Lower leg skin (tissue), 4 donors: ENCODE data around the gene VCX3A. TPM values are rescaled to one million over a fixed set of nuclear protein-coding genes. Genes with fewer than 3 reads are reported as not detected.

Experiments
- DNase-seq, 2 donors: peaks; one replicate each; pipeline ENCODE4 v3.0.0-alpha.2; 2019; ENCODE audit warnings: low spot score in 2 of 2
- H3K4me3 ChIP-seq: fragments of 200-600 bp; sonication (generic); 2 replicates; pipeline ENCODE4 v1.5.1; 2017; ENCODE audit warnings: mild to moderate bottlenecking, low read depth; ENCODE audit not compliant: poor library complexity, severe bottlenecking
- CTCF ChIP-seq, 3 donors: fragments of 450-650 bp; IDR thresholded peaks; one replicate each; pipeline ENCODE4 v1.5.1; 2016; ENCODE audit warnings: antibody characterized with exemption in 3 of 3, mild to moderate bottlenecking in 3 of 3, moderate library complexity in 2 of 3
- POLR2A ChIP-seq, 2 donors: fragments of 450-650 bp; IDR thresholded peaks; one replicate each; pipeline ENCODE4 v1.6.1; 2016 to 2017; ENCODE audit warnings: antibody characterized with exemption in 2 of 2, mild to moderate bottlenecking in 1 of 2, moderate library complexity in 1 of 2
- WGBS, 2 donors: methylation state at CpG; one replicate each; pipeline ENCODE4 v1.1.5; 2018; 5-methylcytosine and 5-hydroxymethylcytosine counted together
- intact Hi-C: fragments of 100-400 bp; cut with DNase I; formaldehyde crosslinking; loops from one replicate; pipeline ENCODE4 v1.15.0; 2023; ENCODE audit warnings: low total_unique reads
- total RNA-seq, 4 donors: library from RNA; depleted of rRNA; stranded (reverse); fragments of >200 nt; gene quantifications; one replicate each; pipeline ENCODE4 v1.1.0, GENCODE V29; 2016

VCX3A gene
- total RNA-seq, 4 donors from 2014 or later: 0.38 TPM; not detected in 3

- DNase-seq: no peak
- H3K4me3 ChIP-seq: no peak overlapping the region
- intact Hi-C loops: no loop called here
- WGBS, 2 donors: 73 to 81% methylated on average over 2 of the region's 2 CpGs
- no peak for TF ChIP-seq CTCF (IDR thresholded peaks at IDR 0.05)
- TF ChIP-seq POLR2A (IDR thresholded peaks at IDR 0.05): no peak
Measured at GRCh38 chrX:6498324-6498723, 36.6 kb downstream of the VCX3A start.
